Muscle layer of colon (tissue), 2 donors: Measurements from ENCODE around the gene KREMEN1.
"Not testable (repeated sequence)": the region's sequence is repeated elsewhere in the genome, so short reads cannot be mapped to it uniquely, and the experiment has no call there.

Experiments used
- H3K27ac ChIP-seq: one replicate; pipeline ENCODE4 v1.7.0; 2013; ENCODE audit warnings: low read depth, mild to moderate bottlenecking, low read length, moderate library complexity
- H3K27me3 ChIP-seq, 2 donors: one replicate each; pipeline ENCODE4 v1.7.0; 2013; ENCODE audit warnings: low read length in 2 of 2, mild to moderate bottlenecking in 2 of 2; ENCODE audit not compliant: insufficient read depth in 2 of 2, control insufficient read depth in 1 of 2
- H3K36me3 ChIP-seq: one replicate; pipeline ENCODE4 v1.7.0; 2013; ENCODE audit warnings: mild to moderate bottlenecking, low read length; ENCODE audit not compliant: insufficient read depth
- H3K4me1 ChIP-seq: one replicate; pipeline ENCODE4 v1.7.0; 2013; ENCODE audit warnings: mild to moderate bottlenecking, low read length; ENCODE audit not compliant: insufficient read depth
- H3K4me3 ChIP-seq, 2 donors: one replicate each; pipeline ENCODE4 v1.7.0; 2013; ENCODE audit warnings: low read length in 2 of 2, low read depth in 1 of 2, mild to moderate bottlenecking in 1 of 2, moderate library complexity in 1 of 2
- H3K9ac ChIP-seq: one replicate; pipeline ENCODE4 v1.7.0; 2013; ENCODE audit warnings: low read length
- H3K9me3 ChIP-seq: one replicate; pipeline ENCODE4 v1.7.0; 2013; ENCODE audit warnings: mild to moderate bottlenecking, low read length
- donor health status: abdominal sarcoma.
- donor health status: Adenocarcinoma of cecum.

Gene KREMEN1

GRCh38 chr22:29114392-29114791 is 41.6 kb downstream of the KREMEN1 start:
- Histone ChIP-seq H3K27me3 (no peaks in the 10 kb centered on the region), H3K4me3 (no peak overlapping the region), H3K36me3 (no peaks in the 10 kb centered on the region), H3K9ac (no peak overlapping the region), H3K27ac (no peak overlapping the region), H3K9me3 (no peaks in the 10 kb centered on the region), H3K4me1 (no peaks in the 10 kb centered on the region)

GRCh38 chr22:29115682-29116288 is 43.0 kb downstream of the KREMEN1 start:
- H3K27me3 ChIP-seq: no peaks in the 10 kb centered on the region
- no peak overlapping the region for H3K9ac ChIP-seq
- no peak overlapping the region for H3K27ac ChIP-seq
- H3K9me3 ChIP-seq: no peaks in the 10 kb centered on the region
- H3K36me3 ChIP-seq: no peaks in the 10 kb centered on the region
- H3K4me1 ChIP-seq: no peaks in the 10 kb centered on the region
- H3K4me3 ChIP-seq: no peak overlapping the region

GRCh38 chr22:29116397-29117123 is 43.7 kb downstream of the KREMEN1 start:
- H3K27ac ChIP-seq: no peak overlapping the region
- no peak overlapping the region for H3K4me3 ChIP-seq
- H3K9ac ChIP-seq: no peak overlapping the region
- H3K4me1 ChIP-seq: no peaks in the 10 kb centered on the region
- no peaks in the 10 kb centered on the region for H3K36me3 ChIP-seq
- H3K9me3 ChIP-seq: no peaks in the 10 kb centered on the region
- H3K27me3 ChIP-seq: no peaks in the 10 kb centered on the region

GRCh38 chr22:29117799-29118477 is 45.1 kb downstream of the KREMEN1 start:
- Histone ChIP-seq H3K27ac (no peak overlapping the region), H3K9ac (no peak overlapping the region), H3K9me3 (no peaks in the 10 kb centered on the region), H3K4me1 (no peaks in the 10 kb centered on the region), H3K27me3 (no peaks in the 10 kb centered on the region), H3K36me3 (no peaks in the 10 kb centered on the region), H3K4me3 (no peak overlapping the region)

GRCh38 chr22:29120098-29120912 is 47.5 kb downstream of the KREMEN1 start:
- H3K4me1 ChIP-seq, H3K9ac ChIP-seq, H3K36me3 ChIP-seq, H3K27me3 ChIP-seq, H3K4me3 ChIP-seq, H3K27ac ChIP-seq, H3K9me3 ChIP-seq: not testable (repeated sequence)

- H3K9ac ChIP-seq: no peak overlapping the region
- H3K27me3 ChIP-seq: no peaks in the 10 kb centered on the region
- no peaks in the 10 kb centered on the region for H3K9me3 ChIP-seq
- no peak overlapping the region for H3K4me3 ChIP-seq
- no peaks in the 10 kb centered on the region for H3K4me1 ChIP-seq
- peaks cover 5% of the 10 kb centered on the region for H3K36me3 ChIP-seq
- H3K27ac ChIP-seq: no peak overlapping the region
Observed at GRCh38 chr22:29121124-29121523, 48.3 kb downstream of the KREMEN1 start.

- no peaks in the 10 kb centered on the region for H3K27me3 ChIP-seq
- no peak overlapping the region for H3K27ac ChIP-seq
- no peaks in the 10 kb centered on the region for H3K4me1 ChIP-seq
- no peak overlapping the region for H3K4me3 ChIP-seq
- H3K9me3 ChIP-seq: no peaks in the 10 kb centered on the region
- no peak overlapping the region for H3K9ac ChIP-seq
- peaks cover 11% of the 10 kb centered on the region for H3K36me3 ChIP-seq
Observed at GRCh38 chr22:29122041-29122440, 49.2 kb downstream of the KREMEN1 start.

- Histone ChIP-seq H3K9me3 (no peaks in the 10 kb centered on the region), H3K36me3 (peaks cover 11% of the 10 kb centered on the region), H3K27ac (no peak overlapping the region), H3K4me1 (no peaks in the 10 kb centered on the region), H3K27me3 (no peaks in the 10 kb centered on the region), H3K4me3 (no peak overlapping the region), H3K9ac (no peak overlapping the region)
Observed at GRCh38 chr22:29124777-29125442, 52.1 kb downstream of the KREMEN1 start.

- H3K27me3 ChIP-seq: no peaks in the 10 kb centered on the region
- H3K36me3 ChIP-seq: peaks cover 11% of the 10 kb centered on the region
- no peak overlapping the region for H3K9ac ChIP-seq
- no peak overlapping the region for H3K4me3 ChIP-seq
- H3K9me3 ChIP-seq: no peaks in the 10 kb centered on the region
- H3K27ac ChIP-seq: no peak overlapping the region
- no peaks in the 10 kb centered on the region for H3K4me1 ChIP-seq
Observed at GRCh38 chr22:29125443-29125778, 52.6 kb downstream of the KREMEN1 start.

GRCh38 chr22:29125844-29126243 is 53.0 kb downstream of the KREMEN1 start:
- H3K36me3 ChIP-seq: peaks cover 11% of the 10 kb centered on the region
- H3K27me3 ChIP-seq: no peaks in the 10 kb centered on the region
- H3K4me3 ChIP-seq: no peak overlapping the region
- no peak overlapping the region for H3K27ac ChIP-seq
- H3K9ac ChIP-seq: no peak overlapping the region
- no peaks in the 10 kb centered on the region for H3K4me1 ChIP-seq
- H3K9me3 ChIP-seq: no peaks in the 10 kb centered on the region
